DMS153 treated with DMSO at 0.1 percent for 48 hours (cell line): ENCODE results near the gene MCTS1.
"Not testable (repeated sequence)": the region's sequence is repeated elsewhere in the genome, so short reads cannot be mapped to it uniquely, and the experiment has no call there.

Experiments
- DNase-seq: peaks from one replicate; lab custom pipeline; 2025; ENCODE audit not compliant: unreplicated experiment; lab: John Stamatoyannopoulos, UW

Gene MCTS1, protein sequence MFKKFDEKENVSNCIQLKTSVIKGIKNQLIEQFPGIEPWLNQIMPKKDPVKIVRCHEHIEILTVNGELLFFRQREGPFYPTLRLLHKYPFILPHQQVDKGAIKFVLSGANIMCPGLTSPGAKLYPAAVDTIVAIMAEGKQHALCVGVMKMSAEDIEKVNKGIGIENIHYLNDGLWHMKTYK

DNA sequence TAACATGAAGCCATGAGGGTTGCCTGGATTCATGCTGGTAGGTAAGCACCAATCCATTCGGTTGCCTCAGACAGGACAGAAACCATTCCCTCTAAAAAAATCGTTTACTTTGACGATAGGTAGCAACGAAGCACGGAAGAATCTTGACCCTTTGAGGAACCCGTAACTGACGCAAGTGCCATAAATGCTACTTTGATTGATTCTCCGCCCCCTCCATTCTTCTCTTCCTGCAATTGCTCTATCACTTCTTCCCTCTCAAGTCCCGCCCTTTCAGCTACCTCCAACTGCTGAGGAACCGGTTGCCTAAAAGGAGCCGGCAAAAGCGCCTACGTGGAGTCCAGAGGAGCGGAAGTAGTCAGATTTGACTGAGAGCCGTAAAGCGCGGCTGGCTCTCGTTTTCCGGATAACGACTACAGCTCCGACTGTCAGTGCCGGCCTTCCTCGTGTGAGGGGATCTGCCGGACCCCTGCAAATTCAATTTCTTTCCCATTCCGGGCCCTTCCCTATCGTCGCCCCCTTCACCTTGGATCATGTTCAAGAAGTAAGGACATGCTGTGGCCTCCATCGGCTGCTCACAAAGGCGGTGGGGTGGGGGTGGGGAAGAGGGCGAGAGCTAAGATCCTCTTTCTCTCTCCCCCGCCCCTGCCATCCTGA is at the start of gene MCTS1:
Gene MCTS1, plus strand, starts transcription at position 395 of the 654 bp plus-strand sequence. Its CDS starts 136 bp downstream, at position 531.
- peak; percentile 94 for DNase-seq

- DNase-seq, result no peak
These were observed 47.6 kb upstream of the MCTS1 start for GRCh38 chrX:120556251-120556650.

DNA sequence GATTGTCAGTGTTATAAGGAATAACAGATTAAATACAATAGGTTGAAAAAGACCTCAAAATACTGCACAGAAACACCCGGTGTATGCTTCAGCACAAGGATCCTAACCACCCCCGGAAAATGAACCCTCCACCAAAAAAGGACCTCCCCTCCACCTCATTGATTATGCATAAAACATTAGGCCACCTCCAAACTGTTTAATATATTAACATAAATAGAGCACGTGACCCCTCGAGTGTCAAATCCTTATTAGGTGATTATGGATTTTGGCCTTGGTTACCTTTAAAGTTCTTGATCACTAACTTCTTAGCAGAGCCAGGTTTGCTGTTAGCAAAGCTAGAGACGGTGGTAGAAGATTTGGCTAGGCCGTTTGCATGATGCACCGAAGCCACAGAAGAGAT is 44.1 kb upstream of the MCTS1 start:
- DNase-seq, result peak; percentile 6

DNA sequence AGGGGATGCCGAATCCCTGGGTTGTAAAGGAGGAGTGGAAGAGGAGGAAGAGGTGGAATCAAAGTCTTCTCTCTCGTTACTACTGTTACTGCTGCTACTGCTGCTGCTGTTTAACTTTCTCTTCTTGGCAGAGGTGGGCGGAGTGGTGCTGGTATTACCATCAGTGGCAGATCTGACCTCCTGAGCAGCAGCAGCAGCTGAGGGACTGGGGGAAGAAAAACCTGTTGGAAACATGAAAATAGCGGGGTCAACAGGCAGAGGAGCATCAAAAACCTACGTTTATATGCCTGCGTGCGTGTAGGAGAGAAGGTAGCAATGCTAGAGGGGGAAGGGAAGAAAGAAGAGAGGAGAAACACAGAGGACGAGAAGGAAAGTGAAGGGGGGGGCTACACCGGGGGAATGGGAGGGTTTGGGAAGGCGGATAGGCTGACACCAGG is 43.5 kb upstream of the MCTS1 start:
- no peak for DNase-seq

GRCh38 chrX:120560842-120561633 is 42.9 kb upstream of the MCTS1 start, which contains the start of gene CUL4B:
Gene CUL4B (minus strand): TSS chrX:120560962. CDS start chrX:120560638, 324 bp downstream.
- DNase-seq, result peak; percentile 86

DNA sequence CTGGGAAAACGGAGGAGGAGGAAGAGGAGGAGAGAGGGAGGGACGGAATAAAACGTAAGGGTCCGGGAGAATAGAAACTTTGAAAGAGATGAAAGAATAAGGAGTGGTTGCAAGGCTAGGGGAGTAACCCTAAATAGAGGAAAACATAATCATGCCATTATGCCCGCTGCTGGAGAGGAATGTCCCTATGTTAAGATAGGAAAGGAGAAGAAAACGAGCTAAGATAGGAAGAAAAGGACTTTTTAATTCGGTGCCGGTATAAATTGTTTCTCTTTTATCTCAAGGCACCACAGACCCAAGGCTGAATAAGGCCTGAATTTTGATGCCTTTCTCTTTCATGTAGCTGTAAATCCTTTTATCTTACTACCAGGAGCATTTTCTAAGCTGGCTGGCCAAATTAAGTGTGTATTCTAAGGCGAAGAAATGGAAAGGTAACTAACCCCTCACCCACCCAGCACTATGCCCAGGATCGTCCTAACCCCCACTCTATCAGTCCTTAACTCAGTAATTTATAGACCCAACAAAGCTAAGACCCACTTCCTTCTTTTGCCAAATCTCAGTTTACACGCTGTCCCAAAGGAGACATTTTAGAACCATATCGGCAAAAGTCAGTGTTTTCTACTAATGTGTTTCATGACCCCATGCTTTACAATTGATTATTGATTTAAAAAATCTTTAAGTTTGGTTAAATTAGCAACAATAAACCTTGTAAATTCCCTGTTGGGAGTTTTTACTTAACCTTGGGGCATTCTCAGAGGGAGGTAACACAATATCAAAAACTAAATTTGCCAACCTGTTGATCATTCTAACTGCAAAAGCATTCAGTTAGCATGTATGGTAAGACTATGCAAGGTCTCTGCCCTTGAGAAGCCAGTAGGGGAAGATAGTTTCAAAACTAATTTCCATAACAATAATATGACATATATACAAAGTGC is 42.0 kb upstream of the MCTS1 start:
- DNase-seq, result no peak

DNA sequence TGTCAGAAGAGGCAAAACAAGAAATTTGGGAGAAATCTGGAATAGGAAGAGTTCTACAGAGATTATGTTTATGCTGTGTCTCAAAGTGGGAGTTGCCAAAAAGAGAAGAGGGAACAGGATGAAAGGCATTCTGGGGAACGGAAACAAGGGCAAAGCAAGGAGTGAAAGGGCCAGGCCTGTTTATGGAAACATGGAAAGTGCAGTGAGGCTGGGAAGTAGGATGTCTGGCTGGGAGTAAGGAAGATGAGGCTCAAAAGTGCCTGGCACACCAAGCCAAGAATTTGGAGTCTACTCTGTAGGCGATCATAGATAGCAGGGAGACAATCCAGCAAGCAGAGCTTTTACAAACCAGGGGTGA is 41.4 kb upstream of the MCTS1 start:
- no peak for DNase-seq

DNA sequence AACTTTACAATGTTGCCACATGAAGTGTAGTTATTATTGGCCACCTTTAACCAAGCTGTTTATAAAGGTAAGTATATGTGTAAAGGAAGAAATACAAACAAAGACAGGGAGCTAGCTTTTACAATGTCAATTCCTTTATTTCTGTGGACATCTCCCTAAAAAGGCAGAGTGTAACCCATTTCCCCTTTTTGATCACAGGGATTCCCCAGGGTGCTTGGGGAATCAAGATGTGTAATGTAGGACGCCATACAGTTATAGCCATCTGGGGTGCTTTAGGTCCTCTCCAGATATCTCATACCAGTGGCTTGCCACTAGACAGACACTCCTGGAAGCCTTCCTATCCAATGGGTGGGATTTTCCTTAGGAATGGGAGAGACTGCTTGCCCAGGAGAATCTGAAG is 39.0 kb upstream of the MCTS1 start:
- DNase-seq, result no peak

DNA sequence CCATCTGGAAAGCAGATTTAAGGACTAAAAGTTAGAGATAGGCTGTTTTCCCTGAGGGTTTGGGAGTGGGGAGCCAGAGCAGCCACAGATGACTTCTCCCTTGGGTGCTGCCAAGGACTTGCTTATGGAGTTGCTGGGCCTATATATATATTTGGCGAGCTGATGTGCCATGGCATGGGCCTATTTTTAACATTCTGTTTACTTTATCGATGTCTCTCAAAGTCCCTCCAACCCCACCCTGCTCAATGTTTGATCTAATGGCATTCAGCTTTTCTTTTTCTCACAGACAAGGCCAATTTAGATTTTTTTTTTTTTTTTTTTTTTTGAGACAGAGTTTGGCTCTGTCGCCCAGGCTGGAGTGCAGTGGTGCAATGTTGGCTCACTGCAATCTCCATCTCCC is 37.1 kb upstream of the MCTS1 start:
- DNase-seq, result no peak

DNA sequence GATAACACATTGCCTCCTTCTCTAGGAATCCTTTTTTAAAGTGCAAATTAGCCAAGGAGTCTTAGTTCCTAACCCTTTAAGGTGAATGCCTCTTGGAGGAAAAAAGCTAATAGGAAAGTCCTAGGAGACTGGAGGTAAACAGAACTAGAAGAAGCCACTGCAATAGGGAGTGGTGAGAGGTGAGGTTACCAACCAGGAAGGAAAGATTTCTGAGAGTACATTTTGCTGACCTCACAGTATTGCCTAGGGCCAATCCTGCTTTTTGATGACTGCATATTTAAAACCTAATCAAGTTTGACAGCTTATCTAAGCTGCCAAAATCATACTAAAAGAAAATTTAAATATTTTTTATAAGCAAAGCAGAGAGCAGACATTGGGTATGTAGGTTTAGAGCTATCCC is 35.9 kb upstream of the MCTS1 start:
- DNase-seq, result no peak

DNA sequence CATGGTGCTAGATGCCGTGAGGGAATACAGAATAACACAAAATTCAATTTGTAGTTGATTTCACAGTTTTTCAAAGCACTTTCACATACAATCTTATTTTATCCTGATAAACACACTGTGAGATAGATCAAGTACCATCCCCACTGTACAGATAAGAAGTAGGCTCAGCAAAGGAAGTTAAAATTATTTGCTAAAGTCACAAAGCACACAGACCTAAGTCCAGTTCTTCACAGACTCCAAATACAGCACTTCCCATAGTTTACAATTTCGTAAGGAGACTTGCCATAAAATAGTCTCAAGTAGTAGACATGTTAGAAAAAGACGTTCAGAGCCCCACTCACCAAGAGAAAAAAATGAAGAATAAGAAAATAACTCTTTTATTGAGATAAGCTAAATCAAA is 35.3 kb upstream of the MCTS1 start:
- no peak for DNase-seq

DNA sequence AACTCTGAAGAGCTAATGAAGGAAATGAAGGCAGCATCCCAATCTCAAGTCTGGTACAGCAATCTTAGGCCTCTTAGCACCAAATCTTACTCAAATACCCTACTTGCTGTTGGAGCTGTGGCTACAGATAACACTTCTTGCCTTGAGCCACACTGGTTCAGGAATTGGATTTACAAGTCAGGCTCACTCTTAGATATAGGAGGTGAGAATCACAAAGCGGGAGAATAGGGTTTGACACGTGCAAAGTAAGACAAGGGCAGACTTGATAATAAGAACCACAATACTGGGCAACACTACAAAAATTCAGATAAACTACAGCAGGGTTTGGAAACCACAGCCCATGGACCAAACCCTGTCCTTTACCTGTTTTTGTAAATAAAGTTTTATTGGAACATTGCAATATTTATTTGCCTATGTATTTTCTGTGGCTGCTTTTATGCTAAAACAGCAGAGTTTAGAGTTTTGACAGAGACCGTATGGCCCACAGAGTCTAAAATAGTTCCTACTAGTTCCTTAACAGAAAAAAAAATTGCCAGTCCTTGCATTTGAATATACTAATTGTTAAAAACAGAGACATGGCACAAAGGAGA is 33.8 kb upstream of the MCTS1 start:
- DNase-seq, result no peak

- not testable (repeated sequence) for DNase-seq
These were observed 30.1 kb upstream of the MCTS1 start for GRCh38 chrX:120573806-120574205.

DNA sequence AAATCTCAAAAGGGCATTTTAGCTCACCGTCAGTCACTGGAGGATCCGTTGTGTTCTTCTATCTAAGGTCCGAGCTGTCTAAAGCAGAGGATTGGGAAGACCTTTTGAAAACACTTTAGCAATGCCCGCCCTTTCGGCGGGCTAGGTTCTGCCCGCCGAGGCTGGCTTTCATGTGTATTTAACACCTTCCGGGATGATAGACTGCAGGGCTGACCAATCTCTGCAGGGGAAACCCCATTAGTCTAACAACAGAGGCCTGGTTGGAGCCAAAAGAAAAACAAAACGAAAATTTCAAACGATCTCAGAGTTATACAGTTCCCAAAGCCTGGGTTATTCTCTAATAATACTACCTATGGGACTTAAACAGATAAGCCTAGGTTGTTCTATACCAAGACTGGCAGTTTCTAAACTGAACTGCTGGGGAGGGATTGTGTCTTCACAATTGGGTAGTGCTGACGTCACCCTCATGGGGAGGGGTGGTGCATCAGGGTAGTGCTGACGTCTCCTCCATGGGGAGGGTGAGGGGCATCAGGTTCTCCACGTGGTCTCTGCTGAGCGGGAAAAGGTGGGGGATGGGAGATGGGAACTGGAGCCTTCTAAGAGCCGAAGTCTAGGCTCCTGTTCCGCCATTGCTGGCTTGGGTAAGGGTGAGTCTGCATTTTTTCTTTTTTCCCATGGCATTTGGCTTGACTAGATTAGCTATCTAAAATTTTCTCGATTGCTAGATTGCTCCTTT is 28.4 kb upstream of the MCTS1 start:
- DNase-seq, result no peak

GRCh38 chrX:120585702-120586101 is 18.2 kb upstream of the MCTS1 start:
- no peak for DNase-seq

DNA sequence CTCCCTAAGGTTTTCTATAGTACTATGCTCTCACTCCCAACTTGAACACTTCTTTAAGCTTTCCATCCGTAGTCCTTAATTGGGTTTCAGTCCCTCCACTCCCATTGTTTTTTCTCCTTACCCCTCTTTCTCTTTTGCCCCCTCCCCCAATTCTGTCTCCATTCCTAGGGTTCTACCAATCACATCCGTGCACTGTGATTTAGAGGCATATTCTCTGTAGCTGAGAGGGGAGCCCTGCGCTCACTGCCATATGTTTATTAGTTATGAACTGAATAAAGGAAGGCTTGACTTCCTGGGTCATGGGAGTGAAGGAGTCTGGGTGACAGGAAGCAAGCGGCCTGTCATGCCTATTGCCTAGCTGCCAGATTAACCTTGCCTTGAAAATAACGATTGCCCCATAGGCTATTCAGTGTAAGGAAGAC is 471 bp downstream of the MCTS1 start:
- DNase-seq, result peak; percentile 23

GRCh38 chrX:120612086-120612485 is 8.2 kb downstream of the MCTS1 start:
- DNase-seq, result no peak

GRCh38 chrX:120614816-120615215 is 10.9 kb downstream of the MCTS1 start:
- DNase-seq, result no peak

DNA sequence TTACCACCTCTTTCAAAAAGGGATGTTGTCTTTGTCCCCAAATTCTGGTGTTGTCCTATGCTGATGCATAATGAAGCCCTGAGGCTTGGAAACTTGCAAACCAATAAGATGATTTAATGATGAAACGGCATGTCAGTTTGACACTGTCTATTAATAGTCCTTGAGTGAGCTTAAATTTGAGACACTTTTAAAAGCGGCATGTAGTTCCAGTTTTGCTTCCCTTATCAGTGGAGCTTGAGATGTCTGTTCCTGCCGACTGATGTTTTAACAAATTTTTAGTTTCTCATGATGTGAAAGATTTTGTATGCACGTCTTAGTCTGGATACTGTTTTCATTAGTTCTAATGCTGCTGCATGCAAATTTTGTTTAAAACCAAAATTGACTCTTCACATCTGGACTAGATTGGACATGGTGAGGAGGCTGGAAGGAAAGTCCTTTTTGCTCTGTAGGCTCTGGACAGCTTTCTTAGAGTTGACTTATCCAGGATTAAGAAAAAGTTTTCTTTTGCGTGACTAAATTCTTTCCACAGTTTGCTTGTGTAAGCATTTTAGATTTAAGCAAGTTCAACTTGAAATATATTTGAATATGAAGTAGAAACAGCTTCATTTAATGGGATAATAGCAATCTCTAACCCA is 14.2 kb downstream of the MCTS1 start:
- no peak for DNase-seq
